ENCODE measurements around the gene PPP1R3G. TPM values are rescaled to one million over a fixed set of nuclear protein-coding genes. Genes with fewer than 3 reads are reported as not detected.

Gene PPP1R3G
- total RNA-seq, 1 donor from 2014 or later: not detected

Other genes with a start within 250 kb of the PPP1R3G start
- 6.9 TPM for gene RPP40, start 81.3 kb upstream of the PPP1R3G start, total RNA-seq (ENCODE audit: unreplicated experiment)
- gene LYRM4, start 175.6 kb downstream of the PPP1R3G start, total RNA-seq (ENCODE audit: unreplicated experiment): 29.5 TPM
- gene FARS2, start 176.2 kb downstream of the PPP1R3G start, total RNA-seq (ENCODE audit: unreplicated experiment): 14.2 TPM

Data from glutamatergic neuron (in vitro differentiated cells).